ENCODE measurements around the gene ZKSCAN3. TPM values are rescaled to one million over a fixed set of nuclear protein-coding genes. Genes with fewer than 3 reads are reported as not detected.

ZKSCAN3 gene
- total RNA-seq, 1 donor from 2014 or later = 12.6 TPM

DNA sequence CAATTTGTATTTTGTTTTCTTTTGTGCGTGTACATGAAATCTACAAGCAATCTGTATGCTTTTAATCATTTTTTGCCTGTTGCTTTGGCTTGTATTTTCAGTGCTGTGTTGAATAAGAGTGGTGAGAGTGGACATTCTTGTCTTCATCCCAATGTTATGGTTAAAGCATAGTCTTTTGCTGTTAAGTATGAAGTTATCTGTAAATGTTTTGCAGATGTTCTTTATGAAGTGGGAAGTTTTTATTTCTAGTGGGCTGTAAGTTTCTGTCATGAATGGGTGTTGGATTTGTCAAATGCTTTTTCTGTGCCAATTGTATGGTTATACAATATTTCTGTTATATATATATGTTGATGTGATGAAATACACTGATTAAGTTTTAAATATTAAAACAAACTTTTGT, 24.2 kb downstream of the ZKSCAN3 start:
- Mint-ChIP-seq H3K9me3 (no peaks in the 10 kb centered on the region), H3K4me1 (ENCODE audit: unreplicated experiment) (no peaks in the 10 kb centered on the region), H3K27ac (no peak overlapping the region), H3K4me3 (no peak overlapping the region), H3K27me3 (no peaks in the 10 kb centered on the region), H3K36me3 (peaks cover 20% of the 10 kb centered on the region)
- TF ChIP-seq, protein P1, sequence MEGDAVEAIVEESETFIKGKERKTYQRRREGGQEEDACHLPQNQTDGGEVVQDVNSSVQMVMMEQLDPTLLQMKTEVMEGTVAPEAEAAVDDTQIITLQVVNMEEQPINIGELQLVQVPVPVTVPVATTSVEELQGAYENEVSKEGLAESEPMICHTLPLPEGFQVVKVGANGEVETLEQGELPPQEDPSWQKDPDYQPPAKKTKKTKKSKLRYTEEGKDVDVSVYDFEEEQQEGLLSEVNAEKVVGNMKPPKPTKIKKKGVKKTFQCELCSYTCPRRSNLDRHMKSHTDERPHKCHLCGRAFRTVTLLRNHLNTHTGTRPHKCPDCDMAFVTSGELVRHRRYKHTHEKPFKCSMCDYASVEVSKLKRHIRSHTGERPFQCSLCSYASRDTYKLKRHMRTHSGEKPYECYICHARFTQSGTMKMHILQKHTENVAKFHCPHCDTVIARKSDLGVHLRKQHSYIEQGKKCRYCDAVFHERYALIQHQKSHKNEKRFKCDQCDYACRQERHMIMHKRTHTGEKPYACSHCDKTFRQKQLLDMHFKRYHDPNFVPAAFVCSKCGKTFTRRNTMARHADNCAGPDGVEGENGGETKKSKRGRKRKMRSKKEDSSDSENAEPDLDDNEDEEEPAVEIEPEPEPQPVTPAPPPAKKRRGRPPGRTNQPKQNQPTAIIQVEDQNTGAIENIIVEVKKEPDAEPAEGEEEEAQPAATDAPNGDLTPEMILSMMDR (conservative IDR thresholded peaks at IDR 0.05) = no peak
- DNase-seq (ENCODE audit: extremely low spot score, unreplicated experiment) = no peak

- DNase-seq (ENCODE audit: extremely low spot score, unreplicated experiment) = no peak
- H3K4me1 Mint-ChIP-seq (ENCODE audit: unreplicated experiment) = peaks cover 2% of the 10 kb centered on the region
- TF ChIP-seq, protein P1 (conservative IDR thresholded peaks at IDR 0.05) = no peak
- peaks cover 5% of the 10 kb centered on the region for H3K9me3 Mint-ChIP-seq
- H3K36me3 Mint-ChIP-seq = peaks cover 51% of the 10 kb centered on the region
- H3K27ac Mint-ChIP-seq = no peak overlapping the region
- H3K4me3 Mint-ChIP-seq = no peak overlapping the region
- H3K27me3 Mint-ChIP-seq = no peaks in the 10 kb centered on the region
Observed at GRCh38 chr6:28377879-28378278, 28.1 kb downstream of the ZKSCAN3 start.

GRCh38 chr6:28378644-28379043, 28.9 kb downstream of the ZKSCAN3 start:
- peaks cover 56% of the 10 kb centered on the region for H3K36me3 Mint-ChIP-seq
- H3K4me3 Mint-ChIP-seq = no peak overlapping the region
- peaks cover 5% of the 10 kb centered on the region for H3K9me3 Mint-ChIP-seq
- H3K27ac Mint-ChIP-seq = no peak overlapping the region
- TF ChIP-seq, protein P1 (conservative IDR thresholded peaks at IDR 0.05) = no peak
- H3K4me1 Mint-ChIP-seq (ENCODE audit: unreplicated experiment) = peaks cover 9% of the 10 kb centered on the region
- H3K27me3 Mint-ChIP-seq = no peaks in the 10 kb centered on the region
- no peak for DNase-seq (ENCODE audit: extremely low spot score, unreplicated experiment)

DNA sequence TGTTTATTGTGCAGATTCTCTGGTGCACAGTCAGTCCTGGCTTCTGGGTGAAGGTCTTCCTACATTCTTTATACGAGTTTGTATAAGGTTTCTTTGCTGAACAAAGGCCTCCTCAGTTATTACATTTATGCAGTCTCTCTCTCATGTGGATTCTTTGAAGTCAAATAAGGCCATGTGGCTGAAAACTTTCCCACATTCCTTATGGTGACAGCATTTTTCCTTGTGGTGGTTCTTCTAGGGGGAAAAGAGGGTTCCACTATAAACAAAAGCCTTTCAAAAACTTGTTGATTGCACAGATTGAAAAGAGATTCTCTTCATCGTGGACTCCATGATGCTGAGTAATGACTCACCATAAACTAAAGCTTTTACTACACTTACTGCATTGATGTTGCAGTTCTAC, 30.6 kb downstream of the ZKSCAN3 start:
- no peak for DNase-seq (ENCODE audit: extremely low spot score, unreplicated experiment)
- H3K4me1 Mint-ChIP-seq (ENCODE audit: unreplicated experiment) = peaks cover 12% of the 10 kb centered on the region
- peaks cover 5% of the 10 kb centered on the region for H3K9me3 Mint-ChIP-seq
- TF ChIP-seq, protein P1 (conservative IDR thresholded peaks at IDR 0.05) = no peak
- H3K27me3 Mint-ChIP-seq = no peaks in the 10 kb centered on the region
- no peak overlapping the region for H3K27ac Mint-ChIP-seq
- H3K36me3 Mint-ChIP-seq = peaks cover 53% of the 10 kb centered on the region
- H3K4me3 Mint-ChIP-seq = no peak overlapping the region

DNA sequence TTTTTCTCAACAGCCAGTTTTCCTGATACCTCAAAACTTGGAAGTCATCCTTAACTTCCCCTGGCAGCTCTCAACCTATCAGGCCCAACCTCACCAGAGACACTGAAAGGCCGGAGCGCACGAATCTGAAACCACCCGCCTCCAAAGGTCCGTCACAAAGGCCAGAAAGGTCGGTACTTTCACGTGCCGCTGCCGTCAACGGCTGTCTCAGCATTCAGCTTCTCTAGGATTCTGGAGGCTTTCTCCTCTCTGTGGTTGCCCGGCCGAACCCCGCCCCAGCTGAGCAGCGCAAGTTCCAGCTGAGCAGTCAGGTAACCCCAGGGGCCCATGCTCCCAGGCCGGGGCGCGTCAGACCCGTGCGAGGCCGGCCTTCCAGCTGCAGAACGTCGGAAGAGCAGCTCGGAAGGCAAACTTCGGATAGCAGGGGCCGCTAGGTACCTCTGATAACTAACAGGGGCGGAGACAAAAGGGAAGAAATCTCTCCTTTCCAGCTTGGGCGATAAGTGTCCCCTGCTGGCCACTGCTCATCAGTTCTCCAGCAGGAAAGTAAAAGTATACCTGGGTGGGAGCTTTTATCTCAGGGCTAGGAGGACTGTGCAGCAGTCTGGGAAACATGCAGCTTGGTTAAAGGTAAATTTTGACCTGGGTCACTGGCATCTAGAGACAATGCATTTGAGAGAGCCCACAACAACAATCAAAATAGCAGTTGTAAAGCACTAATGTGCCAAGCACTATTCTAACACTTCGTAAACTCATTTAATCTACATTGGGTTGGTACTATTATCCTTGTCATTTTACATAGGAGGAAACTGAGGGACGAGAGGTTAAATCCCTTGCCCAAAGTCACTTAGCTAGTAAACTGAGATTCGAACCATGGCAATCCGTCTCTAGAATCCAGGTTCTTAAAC, 33.7 kb downstream of the ZKSCAN3 start:
- peak overlapping the region; percentile 90 for H3K4me3 Mint-ChIP-seq
- H3K36me3 Mint-ChIP-seq = peaks cover 44% of the 10 kb centered on the region

More for the DNA sequence above, 33.7 kb downstream of the ZKSCAN3 start:
- no peaks in the 10 kb centered on the region for H3K27me3 Mint-ChIP-seq
- DNase-seq (ENCODE audit: extremely low spot score, unreplicated experiment) = peak; percentile 81
- H3K4me1 Mint-ChIP-seq (ENCODE audit: unreplicated experiment) = peaks cover 12% of the 10 kb centered on the region
- peak overlapping the region; percentile 91 for H3K27ac Mint-ChIP-seq
- TF ChIP-seq, protein P1 (conservative IDR thresholded peaks at IDR 0.05) = peak; percentile 75
- H3K9me3 Mint-ChIP-seq = peaks cover 5% of the 10 kb centered on the region

Measured in type B pancreatic cell (in vitro differentiated cells).